Fibroblast of lung (primary cell): ENCODE measurements around the gene CDX1. TPM values are rescaled to one million over a fixed set of nuclear protein-coding genes. Genes with fewer than 3 reads are reported as not detected.

Experiments
- DNase-seq, 2 donors: peaks; one replicate each; pipeline versions ENCODE4 v3.0.0 to v3.0.0-alpha.2; 2010; ENCODE audit warnings: low read depth in 2 of 2
- H2AFZ ChIP-seq: 2 replicates; pipeline ENCODE4 v1.5.1; 2012; ENCODE audit warnings: low read length, control low read depth, inconsistent platforms
- H3K27ac ChIP-seq: 2 replicates; pipeline ENCODE4 v1.5.1; 2011; ENCODE audit warnings: low read length, control low read depth; ENCODE audit not compliant: insufficient read depth
- H3K27me3 ChIP-seq: 2 replicates; pipeline ENCODE4 v1.5.1; 2011; ENCODE audit warnings: mild to moderate bottlenecking, low read length; ENCODE audit not compliant: control insufficient read depth, insufficient read depth
- H3K36me3 ChIP-seq: 2 replicates; pipeline ENCODE4 v1.5.1; 2011; ENCODE audit warnings: low read length; ENCODE audit not compliant: control insufficient read depth, insufficient read depth
- H3K4me1 ChIP-seq: 2 replicates; pipeline ENCODE4 v1.5.1; 2011; ENCODE audit warnings: low read length; ENCODE audit not compliant: control insufficient read depth, insufficient read depth; ENCODE audit errors: extremely low read depth
- H3K4me2 ChIP-seq: 2 replicates; pipeline ENCODE4 v1.5.1; 2011; ENCODE audit warnings: low read length, control low read depth; ENCODE audit not compliant: insufficient read depth; ENCODE audit errors: extremely low read depth
- H3K4me3 ChIP-seq, 4 experiments: fragments of 200-600 bp in 1 of 4; sonication (generic) in 1 of 4; replicated peaks in 1 of 4; 2 replicates each; pipeline ENCODE4 v1.5.1; 2011 to 2016; ENCODE audit warnings: low read length in 4 of 4, low read depth in 3 of 4, mild to moderate bottlenecking in 3 of 4, control low read depth in 2 of 4, inconsistent platforms in 1 of 4, mixed read lengths in 1 of 4; ENCODE audit not compliant: insufficient read depth in 1 of 4; ENCODE audit errors: control extremely low read depth in 1 of 4
- H3K79me2 ChIP-seq: 2 replicates; pipeline ENCODE4 v1.5.1; 2012; ENCODE audit warnings: mild to moderate bottlenecking, low read length, inconsistent platforms; ENCODE audit not compliant: control insufficient read depth, insufficient read depth
- H3K9ac ChIP-seq: 2 replicates; pipeline ENCODE4 v1.5.1; 2011; ENCODE audit warnings: mild to moderate bottlenecking, low read length, control low read depth; ENCODE audit not compliant: insufficient read depth
- H3K9me3 ChIP-seq: 2 replicates; pipeline ENCODE4 v1.5.1; 2012; ENCODE audit warnings: low read depth, low read length; ENCODE audit not compliant: control insufficient read depth, insufficient read depth
- H4K20me1 ChIP-seq: 2 replicates; pipeline ENCODE4 v1.5.1; 2011; ENCODE audit warnings: low read length; ENCODE audit not compliant: control insufficient read depth, insufficient read depth; ENCODE audit errors: extremely low read depth
- CTCF ChIP-seq, 2 donors: IDR thresholded peaks in 1 of 2; conservative IDR thresholded peaks in 1 of 2; 1 replicate in 1 of 2; 2 replicates in 1 of 2; pipeline ENCODE4 v1.5.1; 2011 to 2012; ENCODE audit warnings: low read length in 2 of 2, control low read depth in 1 of 2, inconsistent platforms in 1 of 2, low read depth in 1 of 2, mild to moderate bottlenecking in 1 of 2
- EZH2 ChIP-seq: IDR thresholded peaks from 2 replicates; pipeline ENCODE4 v1.5.1; 2012; ENCODE audit warnings: low read length, control low read depth, mild to moderate bottlenecking; ENCODE audit errors: missing control alignments
- polyA plus RNA-seq, 2 donors: library from polyadenylated mRNA; depleted of rRNA in 1 of 2; stranded (reverse) in 1 of 2; unstranded in 1 of 2; fragments of >200 nt; gene quantifications; 2 replicates each; pipeline ENCODE4 v1.2.1, GENCODE V29; 2011 to 2012; ENCODE audit warnings: missing spikeins in 1 of 2
- total RNA-seq: library from RNA; depleted of rRNA; stranded (reverse); fragments of >200 nt; gene quantifications from 2 replicates; pipeline ENCODE4 v1.2.1, GENCODE V29; 2014

CDX1 gene
- total and polyA plus RNA-seq, 2 donors (not counting 1 experiment from before 2014, with no cell fraction given) = 0.33 to 1.8 TPM

DNA sequence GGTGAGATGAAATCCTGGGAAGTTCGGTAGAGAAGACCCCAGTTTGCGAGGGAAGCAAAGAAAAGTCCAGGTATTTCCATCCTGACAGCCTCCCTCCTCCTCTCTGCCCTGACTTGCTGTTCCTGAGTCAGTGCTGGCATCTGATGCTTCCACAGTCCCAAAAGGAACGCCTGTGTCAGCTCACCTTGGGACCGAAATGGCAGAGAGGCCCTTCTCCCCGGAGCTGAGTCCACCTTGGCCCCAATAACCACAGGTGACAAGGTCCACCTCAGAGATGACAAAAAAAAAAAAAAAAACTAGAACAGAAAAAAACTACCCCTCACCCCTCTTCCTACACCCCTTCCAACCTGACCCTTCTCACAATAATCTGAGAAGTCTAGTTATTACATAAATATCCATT, 54.9 kb downstream of the CDX1 start:
- Histone ChIP-seq H3K79me2 (no peaks in the 10 kb centered on the region), H3K27ac (no peak overlapping the region), H3K9me3 (no peaks in the 10 kb centered on the region), H4K20me1 (no peaks in the 10 kb centered on the region), H3K9ac (no peak overlapping the region), H3K4me3 (no peak overlapping the region), H2AFZ (no peak overlapping the region), H3K36me3 (no peaks in the 10 kb centered on the region), H3K4me1 (no peaks in the 10 kb centered on the region), H3K4me2 (no peak overlapping the region), H3K27me3 (no peaks in the 10 kb centered on the region)
- TF ChIP-seq EZH2 (no peak), CTCF (conservative IDR thresholded peaks at IDR 0.05 in 1 of 2, IDR thresholded peaks at IDR 0.05 in 1 of 2; ENCODE audit: low read depth in 1 of 2, low read length in 2 of 2) (no peak)
- DNase-seq = no peak

- no peaks in the 10 kb centered on the region for H3K79me2 ChIP-seq
- no peaks in the 10 kb centered on the region for H4K20me1 ChIP-seq
- H3K9ac ChIP-seq = no peak overlapping the region
- TF ChIP-seq CTCF (conservative IDR thresholded peaks at IDR 0.05 in 1 of 2, IDR thresholded peaks at IDR 0.05 in 1 of 2; ENCODE audit: low read depth in 1 of 2, low read length in 2 of 2) = no peak
- H3K27me3 ChIP-seq = no peaks in the 10 kb centered on the region
- H3K9me3 ChIP-seq = no peaks in the 10 kb centered on the region
- no peaks in the 10 kb centered on the region for H3K36me3 ChIP-seq
- H3K4me3 ChIP-seq = no peak overlapping the region
- DNase-seq = no peak
- no peak overlapping the region for H3K4me2 ChIP-seq
- H3K4me1 ChIP-seq = no peaks in the 10 kb centered on the region
- no peak overlapping the region for H2AFZ ChIP-seq
- no peak overlapping the region for H3K27ac ChIP-seq
Observed at GRCh38 chr5:150222906-150223305, 56.3 kb downstream of the CDX1 start.

- H3K79me2 ChIP-seq = no peaks in the 10 kb centered on the region
- H3K4me2 ChIP-seq = no peak overlapping the region
- H3K36me3 ChIP-seq = no peaks in the 10 kb centered on the region
- no peak overlapping the region for H2AFZ ChIP-seq
- H3K27me3 ChIP-seq = no peaks in the 10 kb centered on the region
- TF ChIP-seq EZH2 (no peak), CTCF (conservative IDR thresholded peaks at IDR 0.05 in 1 of 2, IDR thresholded peaks at IDR 0.05 in 1 of 2; ENCODE audit: low read depth in 1 of 2, low read length in 2 of 2) (no peak)
- no peaks in the 10 kb centered on the region for H3K9me3 ChIP-seq
- no peaks in the 10 kb centered on the region for H4K20me1 ChIP-seq
- no peak overlapping the region for H3K9ac ChIP-seq
- DNase-seq = no peak
- H3K4me3 ChIP-seq = no peak overlapping the region
- H3K4me1 ChIP-seq = no peaks in the 10 kb centered on the region
- H3K27ac ChIP-seq = no peak overlapping the region
Observed at GRCh38 chr5:150223474-150223873, 56.9 kb downstream of the CDX1 start.
